Liver (tissue), 9 donors: Measurements from ENCODE around the gene ESRP2. TPM values are rescaled to one million over a fixed set of nuclear protein-coding genes. Genes with fewer than 3 reads are reported as not detected.

Experiments
- DNase-seq: peaks from one replicate; pipeline ENCODE4 v3.0.0-alpha.2; 2017; ENCODE audit warnings: low spot score
- H3K27ac ChIP-seq, 2 donors: one replicate each; pipeline ENCODE4 v1.7.0; 2013; ENCODE audit warnings: inconsistent platforms in 2 of 2, low read length in 2 of 2, control low read depth in 1 of 2, low read depth in 1 of 2, mild to moderate bottlenecking in 1 of 2
- H3K27me3 ChIP-seq, 4 donors: one replicate each; pipeline versions ENCODE4 v1.6.1 to v1.7.0; 2013; ENCODE audit warnings: low read length in 3 of 4, inconsistent platforms in 1 of 4, mild to moderate bottlenecking in 1 of 4, moderate library complexity in 1 of 4; ENCODE audit not compliant: control insufficient read depth in 4 of 4, insufficient read depth in 4 of 4
- H3K36me3 ChIP-seq, 4 donors: one replicate each; pipeline versions ENCODE4 v1.6.1 to v1.7.0; 2013; ENCODE audit warnings: low read length in 3 of 4, mild to moderate bottlenecking in 3 of 4, low read depth in 1 of 4, moderate library complexity in 1 of 4; ENCODE audit not compliant: control insufficient read depth in 4 of 4, insufficient read depth in 3 of 4
- H3K4me1 ChIP-seq, 4 donors: one replicate each; pipeline versions ENCODE4 v1.6.1 to v1.7.0; 2013; ENCODE audit warnings: low read length in 3 of 4, mild to moderate bottlenecking in 3 of 4, moderate library complexity in 1 of 4; ENCODE audit not compliant: control insufficient read depth in 4 of 4, insufficient read depth in 4 of 4
- H3K4me3 ChIP-seq, 3 donors: one replicate each; pipeline versions ENCODE4 v1.6.1 to v1.7.0; 2013; ENCODE audit warnings: low read length in 3 of 3, control low read depth in 1 of 3, low read depth in 1 of 3, mild to moderate bottlenecking in 1 of 3
- H3K9ac ChIP-seq, 2 donors: one replicate each; pipeline ENCODE4 v1.7.0; 2013; ENCODE audit warnings: low read length in 2 of 2, mild to moderate bottlenecking in 2 of 2, moderate library complexity in 2 of 2, control low read depth in 1 of 2, low read depth in 1 of 2
- H3K9me3 ChIP-seq, 4 donors: one replicate each; pipeline versions ENCODE4 v1.6.1 to v1.7.0; 2013; ENCODE audit warnings: low read length in 3 of 4; ENCODE audit not compliant: control insufficient read depth in 4 of 4
- ATF3 ChIP-seq: IDR thresholded peaks from 2 replicates; pipeline ENCODE4 v1.6.1; 2016; ENCODE audit warnings: antibody characterized with exemption
- CTCF ChIP-seq: fragments of 150-350 bp; IDR thresholded peaks from 2 replicates; pipeline ENCODE4 v1.5.1; 2017; ENCODE audit warnings: improper control_type of control experiment, low read depth, low read length; ENCODE audit not compliant: missing input control
- EGR1 ChIP-seq, 2 donors: IDR thresholded peaks; 2 replicates each; pipeline ENCODE4 v1.6.1; 2016 to 2018; ENCODE audit warnings: antibody characterized with exemption in 2 of 2, low read depth in 2 of 2
- FOXA1 ChIP-seq: IDR thresholded peaks from 2 replicates; pipeline ENCODE4 v1.6.1; 2016; ENCODE audit warnings: antibody characterized with exemption
- FOXA2 ChIP-seq: IDR thresholded peaks from 2 replicates; pipeline ENCODE4 v1.6.1; 2016; ENCODE audit warnings: antibody characterized with exemption
- GABPA ChIP-seq, 2 donors: IDR thresholded peaks in 1 of 2; conservative IDR thresholded peaks in 1 of 2; 2 replicates each; pipeline ENCODE4 v1.6.1; 2016; ENCODE audit warnings: antibody characterized with exemption in 2 of 2, mild to moderate bottlenecking in 1 of 2, moderate library complexity in 1 of 2
- HNF4A ChIP-seq, 2 donors: conservative IDR thresholded peaks; 2 replicates each; pipeline ENCODE4 v1.6.1; 2016; ENCODE audit warnings: antibody characterized with exemption in 2 of 2, mild to moderate bottlenecking in 2 of 2
- HNF4G ChIP-seq: IDR thresholded peaks from 2 replicates; pipeline ENCODE4 v1.6.1; 2016; ENCODE audit warnings: antibody characterized with exemption
- JUND ChIP-seq, 2 donors: IDR thresholded peaks; 2 replicates each; pipeline ENCODE4 v1.6.1; 2016; ENCODE audit warnings: antibody characterized with exemption in 2 of 2
- NR2F2 ChIP-seq: IDR thresholded peaks from 2 replicates; pipeline ENCODE4 v1.6.1; 2016; ENCODE audit warnings: antibody characterized with exemption
- RAD21 ChIP-seq, 2 donors: IDR thresholded peaks; 2 replicates each; pipeline ENCODE4 v1.6.1; 2016; ENCODE audit warnings: antibody characterized with exemption in 2 of 2, mild to moderate bottlenecking in 2 of 2
- REST ChIP-seq: IDR thresholded peaks from 2 replicates; pipeline ENCODE4 v1.6.1; 2016; ENCODE audit warnings: antibody characterized with exemption, mild to moderate bottlenecking
- RXRA ChIP-seq, 2 donors: IDR thresholded peaks; 2 replicates each; pipeline ENCODE4 v1.6.1; 2017 to 2018; ENCODE audit warnings: antibody characterized with exemption in 2 of 2, mild to moderate bottlenecking in 1 of 2
- SP1 ChIP-seq: IDR thresholded peaks from 2 replicates; pipeline ENCODE4 v1.6.1; 2018; ENCODE audit warnings: antibody characterized with exemption, mild to moderate bottlenecking
- TAF1 ChIP-seq: conservative IDR thresholded peaks from 2 replicates; pipeline ENCODE4 v1.6.1; 2016; ENCODE audit warnings: antibody characterized with exemption, mild to moderate bottlenecking
- YY1 ChIP-seq: IDR thresholded peaks from 2 replicates; pipeline ENCODE4 v1.6.1; 2016; ENCODE audit warnings: antibody characterized with exemption, mild to moderate bottlenecking
- WGBS: extraction: QIAGEN DNeasy Blood & Tissue Kit; methylation state at CpG from one replicate; pipeline ENCODE4 v1.1.7; 2013; 5-methylcytosine and 5-hydroxymethylcytosine counted together
- polyA plus RNA-seq, 2 donors: library from polyadenylated mRNA; stranded (reverse) in 1 of 2; unstranded in 1 of 2; fragments of 200-250 nt in 1 of 2; fragments of >200 nt in 1 of 2; fragmentation: Nextera tagmentation in 1 of 2; extraction: Ambion mirVana in 1 of 2; gene quantifications; one replicate each; pipeline versions ENCODE4 v1.2.1 to v1.2.3, GENCODE V29; 2013 to 2015
- total RNA-seq, 2 donors: library from RNA; depleted of rRNA; stranded (reverse); fragments of >200 nt; gene quantifications; one replicate each; pipeline ENCODE4 v1.2.3, GENCODE V29; 2014
- TF ChIP-seq, protein P1 (sequence below): IDR thresholded peaks from 2 replicates; pipeline ENCODE4 v1.6.1; 2016; ENCODE audit warnings: antibody characterized with exemption
- TF ChIP-seq, protein P2 (sequence below): IDR thresholded peaks from 2 replicates; pipeline ENCODE4 v1.6.1; 2016; ENCODE audit warnings: antibody characterized with exemption
- donor health status: healthy.
- donor health status: healthy.
- donor health status: healthy.
- donor health status: healthy.
- donor health status: healthy.

ESRP2 gene
- total and polyA plus RNA-seq, 4 donors: 21.0 to 84.8 (median 45.7) TPM

GRCh38 chr16:68216240-68216639 lies 19.7 kb downstream of the ESRP2 start:
- Histone ChIP-seq H3K4me3 (no peak overlapping the region), H3K27ac (no peak overlapping the region), H3K9ac (no peak overlapping the region), H3K9me3 (no peaks in the 10 kb centered on the region), H3K27me3 (no peaks in the 10 kb centered on the region), H3K36me3 (peaks cover 0 to 5% (median 4%) of the 10 kb centered on the region in 4 donors), H3K4me1 (peaks cover 0 to 5% (median 2%) of the 10 kb centered on the region in 4 donors)
- WGBS: 91% methylated on average over 3 of the region's 3 CpGs
- TF ChIP-seq FOXA2 (no peak), GABPA (IDR thresholded peaks at IDR 0.05 in 1 of 2, conservative IDR thresholded peaks at IDR 0.05 in 1 of 2) (no peak), ATF3 (no peak), REST (no peak), FOXA1 (no peak), HNF4G (no peak), NR2F2 (no peak), SP1 (no peak), TAF1 (no peak), YY1 (no peak), JUND (IDR thresholded peaks at IDR 0.05) (no peak), RXRA (IDR thresholded peaks at IDR 0.05) (no peak), RAD21 (IDR thresholded peaks at IDR 0.05) (no peak), EGR1 (IDR thresholded peaks at IDR 0.05; ENCODE audit: low read depth in 2 of 2) (no peak), CTCF (no peak), HNF4A (conservative IDR thresholded peaks at IDR 0.05) (no peak)
- TF ChIP-seq, protein P1, sequence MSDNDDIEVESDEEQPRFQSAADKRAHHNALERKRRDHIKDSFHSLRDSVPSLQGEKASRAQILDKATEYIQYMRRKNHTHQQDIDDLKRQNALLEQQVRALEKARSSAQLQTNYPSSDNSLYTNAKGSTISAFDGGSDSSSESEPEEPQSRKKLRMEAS: no peak
- TF ChIP-seq, protein P2, sequence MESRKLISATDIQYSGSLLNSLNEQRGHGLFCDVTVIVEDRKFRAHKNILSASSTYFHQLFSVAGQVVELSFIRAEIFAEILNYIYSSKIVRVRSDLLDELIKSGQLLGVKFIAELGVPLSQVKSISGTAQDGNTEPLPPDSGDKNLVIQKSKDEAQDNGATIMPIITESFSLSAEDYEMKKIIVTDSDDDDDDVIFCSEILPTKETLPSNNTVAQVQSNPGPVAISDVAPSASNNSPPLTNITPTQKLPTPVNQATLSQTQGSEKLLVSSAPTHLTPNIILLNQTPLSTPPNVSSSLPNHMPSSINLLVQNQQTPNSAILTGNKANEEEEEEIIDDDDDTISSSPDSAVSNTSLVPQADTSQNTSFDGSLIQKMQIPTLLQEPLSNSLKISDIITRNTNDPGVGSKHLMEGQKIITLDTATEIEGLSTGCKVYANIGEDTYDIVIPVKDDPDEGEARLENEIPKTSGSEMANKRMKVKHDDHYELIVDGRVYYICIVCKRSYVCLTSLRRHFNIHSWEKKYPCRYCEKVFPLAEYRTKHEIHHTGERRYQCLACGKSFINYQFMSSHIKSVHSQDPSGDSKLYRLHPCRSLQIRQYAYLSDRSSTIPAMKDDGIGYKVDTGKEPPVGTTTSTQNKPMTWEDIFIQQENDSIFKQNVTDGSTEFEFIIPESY: no peak
- no peak for DNase-seq
